ENCODE measurements around the gene ZSCAN10. TPM values are rescaled to one million over a fixed set of nuclear protein-coding genes. Genes with fewer than 3 reads are reported as not detected.

Gene ZSCAN10
- total and polyA plus RNA-seq, 2 of the 13 experiments (the other 11 are each of a cell fraction or from before 2014, with no cell fraction given), result not detected

GRCh38 chr16:3112058-3112880 lies 13.2 kb upstream of the ZSCAN10 start, which contains the start of gene ZNF205 (continued):
- no peak for TF ChIP-seq SRSF9 (IDR thresholded peaks at IDR 0.05; ENCODE audit: borderline replicate concordance, insufficient read depth, low read depth, low read length, poor library complexity, severe bottlenecking)
- TF ChIP-seq GRHL1 (CRISPR knock-in tag; conservative IDR thresholded peaks at IDR 0.05), result no peak
- TF ChIP-seq HNF4A (CRISPR knock-in tag; IDR thresholded peaks at IDR 0.05), result no peak
- TF ChIP-seq ZNF672 (CRISPR knock-in tag; IDR thresholded peaks at IDR 0.05), result 0 out of 2 replicates have a peak, but pooled peaks have one; percentile 24
- no peak for TF ChIP-seq DMTF1 (CRISPR knock-in tag; IDR thresholded peaks at IDR 0.05)
- TF ChIP-seq AKAP8 (CRISPR knock-in tag; IDR thresholded peaks at IDR 0.05), result peak; percentile 64; the same call in 1 of the 2 replicates
- 0 out of 2 replicates have a peak, but pooled peaks have one; percentile 24 for TF ChIP-seq ZNF441 (CRISPR knock-in tag; IDR thresholded peaks at IDR 0.05; ENCODE audit: borderline replicate concordance)
- no peak for TF ChIP-seq ZNF678 (CRISPR knock-in tag; IDR thresholded peaks at IDR 0.05)
- TF ChIP-seq SAFB2 (CRISPR knock-in tag; IDR thresholded peaks at IDR 0.05; ENCODE audit: borderline replicate concordance, low read depth), result peak; percentile 54; the same call in 1 of the 2 replicates
- no peak for TF ChIP-seq NR3C1 (CRISPR knock-in tag; IDR thresholded peaks at IDR 0.05)
- TF ChIP-seq TAF15 (IDR thresholded peaks at IDR 0.05; ENCODE audit: low read depth, low read length, poor library complexity, severe bottlenecking), result no peak
- TF ChIP-seq ZNF460 (CRISPR knock-in tag; IDR thresholded peaks at IDR 0.05; ENCODE audit: borderline replicate concordance), result no peak
- TF ChIP-seq FOSL1 (CRISPR knock-in tag; IDR thresholded peaks at IDR 0.05; ENCODE audit: borderline replicate concordance), result no peak
- TF ChIP-seq HOXA7 (CRISPR knock-in tag; IDR thresholded peaks at IDR 0.05), result 0 out of 2 replicates have a peak, but pooled peaks have one; percentile 52
- TF ChIP-seq, protein P1, sequence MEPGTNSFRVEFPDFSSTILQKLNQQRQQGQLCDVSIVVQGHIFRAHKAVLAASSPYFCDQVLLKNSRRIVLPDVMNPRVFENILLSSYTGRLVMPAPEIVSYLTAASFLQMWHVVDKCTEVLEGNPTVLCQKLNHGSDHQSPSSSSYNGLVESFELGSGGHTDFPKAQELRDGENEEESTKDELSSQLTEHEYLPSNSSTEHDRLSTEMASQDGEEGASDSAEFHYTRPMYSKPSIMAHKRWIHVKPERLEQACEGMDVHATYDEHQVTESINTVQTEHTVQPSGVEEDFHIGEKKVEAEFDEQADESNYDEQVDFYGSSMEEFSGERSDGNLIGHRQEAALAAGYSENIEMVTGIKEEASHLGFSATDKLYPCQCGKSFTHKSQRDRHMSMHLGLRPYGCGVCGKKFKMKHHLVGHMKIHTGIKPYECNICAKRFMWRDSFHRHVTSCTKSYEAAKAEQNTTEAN (CRISPR knock-in tag; conservative IDR thresholded peaks at IDR 0.05), result 0 out of 2 replicates have a peak, but pooled peaks have one; percentile 30
- TF ChIP-seq ETV5 (CRISPR knock-in tag; IDR thresholded peaks at IDR 0.05; ENCODE audit: borderline replicate concordance), result peak; percentile 72; the same call in 1 of the 2 replicates
- peak; percentile 64; the same call in 1 of the 2 replicates for TF ChIP-seq DNMT1 (CRISPR knock-in tag; IDR thresholded peaks at IDR 0.05)
- TF ChIP-seq ZNF263 (CRISPR knock-in tag; IDR thresholded peaks at IDR 0.05), result no peak
- TF ChIP-seq ELF3 (CRISPR knock-in tag; IDR thresholded peaks at IDR 0.05), result peak; percentile 65
- TF ChIP-seq GLI4 (CRISPR knock-in tag; IDR thresholded peaks at IDR 0.05; ENCODE audit: borderline replicate concordance), result no peak
- TF ChIP-seq KMT2B (CRISPR knock-in tag; IDR thresholded peaks at IDR 0.05), result peak; percentile 91
- TF ChIP-seq, protein P2, sequence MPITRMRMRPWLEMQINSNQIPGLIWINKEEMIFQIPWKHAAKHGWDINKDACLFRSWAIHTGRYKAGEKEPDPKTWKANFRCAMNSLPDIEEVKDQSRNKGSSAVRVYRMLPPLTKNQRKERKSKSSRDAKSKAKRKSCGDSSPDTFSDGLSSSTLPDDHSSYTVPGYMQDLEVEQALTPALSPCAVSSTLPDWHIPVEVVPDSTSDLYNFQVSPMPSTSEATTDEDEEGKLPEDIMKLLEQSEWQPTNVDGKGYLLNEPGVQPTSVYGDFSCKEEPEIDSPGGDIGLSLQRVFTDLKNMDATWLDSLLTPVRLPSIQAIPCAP (CRISPR knock-in tag; IDR thresholded peaks at IDR 0.05; ENCODE audit: low read depth), result no peak
- TF ChIP-seq PAX8 (CRISPR knock-in tag; IDR thresholded peaks at IDR 0.05; ENCODE audit: borderline replicate concordance), result 0 out of 2 replicates have a peak, but pooled peaks have one; percentile 59
